K562 (cell line): Measurements from ENCODE around the gene HLCS. TPM values are rescaled to one million over a fixed set of nuclear protein-coding genes. Genes with fewer than 3 reads are reported as not detected.

ENCODE experiments used
- ATAC-seq: fragments of 200-7000 bp; cut with Tn5 transposase; 3 replicates; pipeline ENCODE4 v1.9.1; 2020; ENCODE audit warnings: moderate library complexity
- BruUV-seq: library from RNA; stranded (reverse); fragments of 400-500 nt; replicated peaks from 2 replicates; lab custom pipeline; 2021; lab: Mats Ljungman, UMichigan
- CTCF ChIA-PET: fragments of 300-600 bp; formaldehyde crosslinking; extraction: SDS; loops from one replicate; lab custom pipeline; 2021; ENCODE audit warnings: low intra/inter-chr PET ratio; lab: Yijun Ruan, JAX
- POLR2A ChIA-PET: fragments of 300-600, 350-650 bp; sonication (Branson Sonifier 250); formaldehyde crosslinking; extraction: SDS; loops from one replicate; lab custom pipeline; 2021; ENCODE audit warnings: antibody characterized with exemption, inconsistent platforms; lab: Yijun Ruan, JAX
- DNase-seq, 4 experiments: peaks; one replicate each; pipeline versions ENCODE4 v3.0.0 to v3.0.0-alpha.2; 2011 to 2018; ENCODE audit warnings: low spot score in 3 of 4, mixed read lengths in 3 of 4; ENCODE audit errors: extremely low read depth in 1 of 4
- FAIRE-seq: peaks from 2 replicates; lab custom pipeline; 2011; peaks lifted over from hg19 to GRCh38; lab: Jason Lieb, UNC
- H2AFZ ChIP-seq: 2 replicates; pipeline ENCODE4 v1.6.0; 2011; ENCODE audit warnings: low read depth, low read length, control low read depth, inconsistent platforms
- H3K27ac ChIP-seq: fragments of 200-600 bp; 3 replicates; pipeline ENCODE4 v1.8.0; 2011; ENCODE audit warnings: low read depth, mild to moderate bottlenecking, control low read depth, inconsistent platforms, low read length, moderate library complexity, mixed read lengths; ENCODE audit errors: extremely low read depth
- H3K27me3 ChIP-seq, 2 experiments: fragments of 300-600 bp in 1 of 2; 2 replicates in 1 of 2; 3 replicates in 1 of 2; pipeline versions ENCODE4 v1.6.0 to v1.8.0; 2011; ENCODE audit warnings: inconsistent platforms in 2 of 2, low read length in 2 of 2, mild to moderate bottlenecking in 1 of 2, mixed read lengths in 1 of 2, moderate library complexity in 1 of 2; ENCODE audit not compliant: control insufficient read depth in 2 of 2, insufficient read depth in 2 of 2
- H3K36me3 ChIP-seq: fragments of 300-600 bp; 3 replicates; pipeline ENCODE4 v1.8.0; 2011; ENCODE audit warnings: mild to moderate bottlenecking, low read length, inconsistent platforms; ENCODE audit not compliant: control insufficient read depth, insufficient read depth
- H3K4me1 ChIP-seq, 2 experiments: fragments of 200-600 bp in 1 of 2; replicated peaks in 1 of 2; 2 replicates in 1 of 2; 3 replicates in 1 of 2; pipeline versions ENCODE4 v1.5.1 to v1.8.0; 2011; ENCODE audit warnings: inconsistent platforms in 2 of 2, low read length in 2 of 2, mild to moderate bottlenecking in 1 of 2, mixed read lengths in 1 of 2, moderate library complexity in 1 of 2; ENCODE audit not compliant: control insufficient read depth in 2 of 2, insufficient read depth in 2 of 2
- H3K4me2 ChIP-seq: 2 replicates; pipeline ENCODE4 v1.6.1; 2011; ENCODE audit warnings: low read length, control low read depth, inconsistent platforms, mixed read lengths; ENCODE audit not compliant: insufficient read depth
- H3K4me3 ChIP-seq: fragments of 200-600 bp; sonication (generic), shearing (Covaris generic); 2 replicates; pipeline ENCODE4 v1.5.1; 2016; ENCODE audit warnings: control low read depth, inconsistent platforms
- H3K79me2 ChIP-seq: fragments of 200-600 bp; 3 replicates; pipeline ENCODE4 v1.8.0; 2011; ENCODE audit warnings: low read length, inconsistent platforms; ENCODE audit not compliant: control insufficient read depth, insufficient read depth
- H3K9ac ChIP-seq, 2 experiments: 2 replicates each; pipeline versions ENCODE4 v1.6.0 to v1.6.1; 2011; ENCODE audit warnings: low read depth in 2 of 2, low read length in 2 of 2, control low read depth in 1 of 2, inconsistent platforms in 1 of 2, mild to moderate bottlenecking in 1 of 2, mixed read lengths in 1 of 2; ENCODE audit not compliant: insufficient read depth in 1 of 2
- H3K9me1 ChIP-seq: one replicate; pipeline ENCODE4 v1.6.0; 2011; ENCODE audit warnings: inconsistent platforms, mild to moderate bottlenecking, low read length, moderate library complexity; ENCODE audit not compliant: control insufficient read depth, insufficient read depth
- H3K9me3 ChIP-seq: replicated peaks from 2 replicates; pipeline ENCODE4 v1.5.1; 2011; ENCODE audit warnings: low read depth, low read length, inconsistent platforms; ENCODE audit not compliant: control insufficient read depth, insufficient read depth
- H4K20me1 ChIP-seq: replicated peaks from 2 replicates; pipeline ENCODE4 v1.6.1; 2011; ENCODE audit warnings: low read length, inconsistent platforms, mixed read lengths; ENCODE audit not compliant: control insufficient read depth, insufficient read depth
- BACH1 ChIP-seq: fragments of 200-800 bp; sonication (Bioruptor generic); IDR thresholded peaks from 2 replicates; pipeline ENCODE4 v1.6.1; 2016; ENCODE audit warnings: missing genetic modification characterization, missing compliant biosample characterization
- FOXM1 ChIP-seq, 2 experiments: fragments of 450-650 bp in 1 of 2; sonication (generic) in 1 of 2; formaldehyde crosslinking in 1 of 2; IDR thresholded peaks; 2 replicates each; pipeline versions ENCODE4 v1.6.1 to v1.9.0; 2017 to 2022; ENCODE audit warnings: low read depth in 2 of 2, mild to moderate bottlenecking in 2 of 2, missing genetic modification reagents in 1 of 2, moderate library complexity in 1 of 2
- GABPB1 ChIP-seq: sonication (generic); formaldehyde crosslinking; IDR thresholded peaks from 2 replicates; pipeline ENCODE4 v1.8.0; 2022; ENCODE audit warnings: mild to moderate bottlenecking, missing genetic modification reagents
- MIER1 ChIP-seq: fragments of 450-650 bp; IDR thresholded peaks from 2 replicates; pipeline ENCODE4 v1.6.1; 2016; ENCODE audit warnings: antibody characterized with exemption, mild to moderate bottlenecking, low read depth
- PYGO2 ChIP-seq: fragments of 450-650 bp; IDR thresholded peaks from 2 replicates; pipeline ENCODE4 v1.6.1; 2016; ENCODE audit warnings: mild to moderate bottlenecking, missing genetic modification characterization, moderate library complexity, missing compliant biosample characterization
- TBP ChIP-seq: optimal IDR thresholded peaks from 2 replicates; pipeline ENCODE3; 2011; ENCODE audit warnings: low read depth, low read length, improper control_type of control experiment
- ZNF184 ChIP-seq: sonication (generic); formaldehyde crosslinking; IDR thresholded peaks from 2 replicates; pipeline ENCODE4 v1.5.0; 2020; ENCODE audit warnings: missing genetic modification reagents
- WGBS: fragments of 100-300 bp; shearing (Covaris generic); methylation state at CpG from one replicate; pipeline ENCODE4 v1.1.6; 2016; ENCODE audit warnings: low coverage, mixed read lengths; ENCODE audit not compliant: insufficient coverage; ENCODE audit errors: missing lambda C conversion rate; 5-methylcytosine and 5-hydroxymethylcytosine counted together
- in situ Hi-C: fragments of 300-500 bp; cut with MboI; formaldehyde crosslinking; loops from 4 replicates; pipeline ENCODE4 v1.15.0; 2018; ENCODE audit warnings: inconsistent platforms, mixed read lengths
- intact Hi-C: fragments of 100-400 bp; cut with micrococcal nuclease; formaldehyde crosslinking; loops from 2 replicates; pipeline ENCODE4 v1.14.2; 2022
- polyA plus RNA-seq, 8 experiments: library from polyadenylated mRNA; depleted of rRNA in 4 of 8; stranded (reverse) in 5 of 8; unstranded in 3 of 8; fragments of >200 nt; fragmentation: Nextera tagmentation in 2 of 8; fragmentation: Illumina TruSeq in 1 of 8; extraction: Ambion mirVana in 2 of 8; extraction: Trizol in 1 of 8; gene quantifications; 2 replicates each; pipeline versions ENCODE4 v1.2.1 to v1.2.3, GENCODE V29; 2011 to 2014; ENCODE audit warnings: inconsistent platforms in 1 of 8, missing spikeins in 1 of 8
- total RNA-seq, 7 experiments: library from RNA; depleted of rRNA in 6 of 7; stranded (reverse); fragments of >200 nt in 6 of 7; fragmentation: Illumina TruSeq in 2 of 7; extraction: Trizol in 2 of 7; gene quantifications; 2 replicates each; pipeline versions ENCODE4 v1.2.1 to v1.2.3, GENCODE V29; 2011 to 2021; ENCODE audit warnings: low replicate concordance in 1 of 7
- TF ChIP-seq, protein P1 (sequence below): conservative IDR thresholded peaks from 2 replicates; pipeline ENCODE4 v1.6.1; 2011; ENCODE audit warnings: low read depth, mild to moderate bottlenecking, low read length; ENCODE audit not compliant: control insufficient read depth
- TF ChIP-seq, protein P2 (sequence below): fragments of 450-650 bp; formaldehyde crosslinking; IDR thresholded peaks from 2 replicates; pipeline ENCODE4 v1.4.0; 2022; ENCODE audit warnings: missing genetic modification characterization
- TF ChIP-seq, protein P3 (sequence below), 2 experiments: fragments of 150-350 bp in 1 of 2; IDR thresholded peaks; 2 replicates each; pipeline ENCODE4 v1.6.1; 2012 to 2016; ENCODE audit warnings: low read depth in 2 of 2, low read length in 2 of 2, mild to moderate bottlenecking in 1 of 2, moderate library complexity in 1 of 2
- TF ChIP-seq, protein P4 (sequence below): fragments of 450-650 bp; IDR thresholded peaks from 2 replicates; pipeline ENCODE4 v1.6.1; 2016; ENCODE audit warnings: borderline replicate concordance

HLCS gene
- total and polyA plus RNA-seq, 9 of the 15 experiments (the other 6 are each of a cell fraction or from before 2014, with no cell fraction given): 3.0 to 21.5 (median 17.1) TPM

DNA sequence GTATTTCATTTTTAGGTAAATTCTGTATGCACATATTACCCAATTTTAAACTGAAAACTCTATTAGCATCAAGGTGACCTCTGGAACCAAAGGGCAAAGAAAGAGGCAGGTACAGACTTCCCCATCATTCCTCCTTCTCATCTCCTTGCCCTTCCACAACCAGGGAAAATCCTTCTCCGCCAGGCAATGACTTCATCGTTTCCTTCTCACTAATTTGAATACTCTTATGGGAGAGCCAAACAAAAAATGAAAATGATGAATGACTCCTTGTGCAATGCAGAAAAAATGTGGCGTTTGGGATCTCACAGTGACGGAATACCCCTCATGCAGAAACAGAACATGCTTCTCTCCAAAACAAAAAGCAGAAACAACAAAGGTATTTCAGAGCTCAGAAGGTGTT lies 83.7 kb downstream of the HLCS start (continued):
- TF ChIP-seq, protein P1, sequence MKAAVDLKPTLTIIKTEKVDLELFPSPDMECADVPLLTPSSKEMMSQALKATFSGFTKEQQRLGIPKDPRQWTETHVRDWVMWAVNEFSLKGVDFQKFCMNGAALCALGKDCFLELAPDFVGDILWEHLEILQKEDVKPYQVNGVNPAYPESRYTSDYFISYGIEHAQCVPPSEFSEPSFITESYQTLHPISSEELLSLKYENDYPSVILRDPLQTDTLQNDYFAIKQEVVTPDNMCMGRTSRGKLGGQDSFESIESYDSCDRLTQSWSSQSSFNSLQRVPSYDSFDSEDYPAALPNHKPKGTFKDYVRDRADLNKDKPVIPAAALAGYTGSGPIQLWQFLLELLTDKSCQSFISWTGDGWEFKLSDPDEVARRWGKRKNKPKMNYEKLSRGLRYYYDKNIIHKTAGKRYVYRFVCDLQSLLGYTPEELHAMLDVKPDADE: no peak
- TF ChIP-seq FOXM1 (IDR thresholded peaks at IDR 0.05; ENCODE audit: low read depth) (no peak), FOXM1 (CRISPR knock-in tag; IDR thresholded peaks at IDR 0.05; ENCODE audit: low read depth) (no peak)
- TF ChIP-seq, protein P2, sequence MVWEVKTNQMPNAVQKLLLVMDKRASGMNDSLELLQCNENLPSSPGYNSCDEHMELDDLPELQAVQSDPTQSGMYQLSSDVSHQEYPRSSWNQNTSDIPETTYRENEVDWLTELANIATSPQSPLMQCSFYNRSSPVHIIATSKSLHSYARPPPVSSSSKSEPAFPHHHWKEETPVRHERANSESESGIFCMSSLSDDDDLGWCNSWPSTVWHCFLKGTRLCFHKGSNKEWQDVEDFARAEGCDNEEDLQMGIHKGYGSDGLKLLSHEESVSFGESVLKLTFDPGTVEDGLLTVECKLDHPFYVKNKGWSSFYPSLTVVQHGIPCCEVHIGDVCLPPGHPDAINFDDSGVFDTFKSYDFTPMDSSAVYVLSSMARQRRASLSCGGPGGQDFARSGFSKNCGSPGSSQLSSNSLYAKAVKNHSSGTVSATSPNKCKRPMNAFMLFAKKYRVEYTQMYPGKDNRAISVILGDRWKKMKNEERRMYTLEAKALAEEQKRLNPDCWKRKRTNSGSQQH (CRISPR knock-in tag): no peak

DNA sequence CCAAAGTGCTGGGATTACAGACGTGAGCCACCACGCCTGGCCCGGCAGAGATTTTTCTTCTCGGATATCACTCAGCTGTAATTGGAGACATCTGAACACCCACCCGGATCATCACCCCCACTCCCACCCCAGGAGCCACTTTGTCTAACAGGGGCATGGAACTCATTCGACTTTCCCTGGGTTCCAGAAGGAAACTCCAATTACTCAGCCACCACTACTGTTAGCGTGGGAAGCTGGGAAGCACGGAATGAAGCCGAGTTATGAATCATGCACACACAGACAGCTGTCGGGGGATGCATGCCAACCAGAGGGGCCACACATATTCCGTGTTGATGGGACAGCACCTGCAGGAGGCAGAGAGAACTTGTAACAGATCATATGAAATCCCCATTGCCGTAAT lies 85.2 kb downstream of the HLCS start:
- Histone ChIP-seq H2AFZ (no peak overlapping the region), H3K4me2 (no peak overlapping the region), H3K9ac (no peak overlapping the region), H4K20me1 (no peaks in the 10 kb centered on the region), H3K4me1 (no peaks in the 10 kb centered on the region), H3K79me2 (no peaks in the 10 kb centered on the region), H3K27me3 (no peaks in the 10 kb centered on the region), H3K9me3 (peaks cover 8% of the 10 kb centered on the region), H3K4me3 (no peak overlapping the region), H3K27ac (no peak overlapping the region), H3K36me3 (no peaks in the 10 kb centered on the region), H3K9me1 (no peaks in the 10 kb centered on the region)
- FAIRE-seq: no peak
- CTCF ChIA-PET: no interaction called here
- intact Hi-C loops (no loop called here), in situ Hi-C loops (no loop called here)
- no TSS peak for BruUV-seq
- POLR2A ChIA-PET: interaction anchor here (0.8 to 1.1 kb wide), 2 partner anchors 9 kb away, joined by 3 to 4 read pairs; no protein-coding TSS in a partner anchor
- DNase-seq: no peak
- 80% methylated on average over 12 of the region's 12 CpGs for WGBS
- no peak for ATAC-seq
- TF ChIP-seq, protein P3, sequence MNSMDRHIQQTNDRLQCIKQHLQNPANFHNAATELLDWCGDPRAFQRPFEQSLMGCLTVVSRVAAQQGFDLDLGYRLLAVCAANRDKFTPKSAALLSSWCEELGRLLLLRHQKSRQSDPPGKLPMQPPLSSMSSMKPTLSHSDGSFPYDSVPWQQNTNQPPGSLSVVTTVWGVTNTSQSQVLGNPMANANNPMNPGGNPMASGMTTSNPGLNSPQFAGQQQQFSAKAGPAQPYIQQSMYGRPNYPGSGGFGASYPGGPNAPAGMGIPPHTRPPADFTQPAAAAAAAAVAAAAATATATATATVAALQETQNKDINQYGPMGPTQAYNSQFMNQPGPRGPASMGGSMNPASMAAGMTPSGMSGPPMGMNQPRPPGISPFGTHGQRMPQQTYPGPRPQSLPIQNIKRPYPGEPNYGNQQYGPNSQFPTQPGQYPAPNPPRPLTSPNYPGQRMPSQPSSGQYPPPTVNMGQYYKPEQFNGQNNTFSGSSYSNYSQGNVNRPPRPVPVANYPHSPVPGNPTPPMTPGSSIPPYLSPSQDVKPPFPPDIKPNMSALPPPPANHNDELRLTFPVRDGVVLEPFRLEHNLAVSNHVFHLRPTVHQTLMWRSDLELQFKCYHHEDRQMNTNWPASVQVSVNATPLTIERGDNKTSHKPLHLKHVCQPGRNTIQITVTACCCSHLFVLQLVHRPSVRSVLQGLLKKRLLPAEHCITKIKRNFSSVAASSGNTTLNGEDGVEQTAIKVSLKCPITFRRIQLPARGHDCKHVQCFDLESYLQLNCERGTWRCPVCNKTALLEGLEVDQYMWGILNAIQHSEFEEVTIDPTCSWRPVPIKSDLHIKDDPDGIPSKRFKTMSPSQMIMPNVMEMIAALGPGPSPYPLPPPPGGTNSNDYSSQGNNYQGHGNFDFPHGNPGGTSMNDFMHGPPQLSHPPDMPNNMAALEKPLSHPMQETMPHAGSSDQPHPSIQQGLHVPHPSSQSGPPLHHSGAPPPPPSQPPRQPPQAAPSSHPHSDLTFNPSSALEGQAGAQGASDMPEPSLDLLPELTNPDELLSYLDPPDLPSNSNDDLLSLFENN (IDR thresholded peaks at IDR 0.05; ENCODE audit: low read depth in 2 of 2, low read length in 2 of 2): no peak
- TF ChIP-seq TBP: no peak
- no peak for TF ChIP-seq ZNF184 (CRISPR knock-in tag)
- TF ChIP-seq, protein P4, sequence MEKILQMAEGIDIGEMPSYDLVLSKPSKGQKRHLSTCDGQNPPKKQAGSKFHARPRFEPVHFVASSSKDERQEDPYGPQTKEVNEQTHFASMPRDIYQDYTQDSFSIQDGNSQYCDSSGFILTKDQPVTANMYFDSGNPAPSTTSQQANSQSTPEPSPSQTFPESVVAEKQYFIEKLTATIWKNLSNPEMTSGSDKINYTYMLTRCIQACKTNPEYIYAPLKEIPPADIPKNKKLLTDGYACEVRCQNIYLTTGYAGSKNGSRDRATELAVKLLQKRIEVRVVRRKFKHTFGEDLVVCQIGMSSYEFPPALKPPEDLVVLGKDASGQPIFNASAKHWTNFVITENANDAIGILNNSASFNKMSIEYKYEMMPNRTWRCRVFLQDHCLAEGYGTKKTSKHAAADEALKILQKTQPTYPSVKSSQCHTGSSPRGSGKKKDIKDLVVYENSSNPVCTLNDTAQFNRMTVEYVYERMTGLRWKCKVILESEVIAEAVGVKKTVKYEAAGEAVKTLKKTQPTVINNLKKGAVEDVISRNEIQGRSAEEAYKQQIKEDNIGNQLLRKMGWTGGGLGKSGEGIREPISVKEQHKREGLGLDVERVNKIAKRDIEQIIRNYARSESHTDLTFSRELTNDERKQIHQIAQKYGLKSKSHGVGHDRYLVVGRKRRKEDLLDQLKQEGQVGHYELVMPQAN: no peak
- no peak for TF ChIP-seq MIER1
- no peak for TF ChIP-seq BACH1
- no peak for TF ChIP-seq PYGO2
- TF ChIP-seq GABPB1 (CRISPR knock-in tag): no peak
